H9 (cell line): Measurements from ENCODE around the gene AVL9. TPM values are rescaled to one million over a fixed set of nuclear protein-coding genes. Genes with fewer than 3 reads are reported as not detected.
"Not testable (repeated sequence)": the region's sequence is repeated elsewhere in the genome, so short reads cannot be mapped to it uniquely, and the experiment has no call there.

ENCODE experiments used
- DNase-seq: peaks from one replicate; pipeline ENCODE4 v3.0.0-alpha.2; 2017
- H2AFZ ChIP-seq: one replicate; pipeline ENCODE4 v1.6.1; 2013; ENCODE audit warnings: mild to moderate bottlenecking, low read length, control low read depth, moderate library complexity
- H2AK5ac ChIP-seq: 2 replicates; pipeline ENCODE4 v1.6.1; 2013; ENCODE audit warnings: low read length, control low read depth, mixed read lengths; ENCODE audit not compliant: insufficient read length
- H2BK120ac ChIP-seq: one replicate; pipeline ENCODE4 v1.6.1; 2013; ENCODE audit warnings: low read depth, mild to moderate bottlenecking, low read length, control low read depth, inconsistent platforms; ENCODE audit not compliant: poor library complexity, severe bottlenecking
- H2BK12ac ChIP-seq: 2 replicates; pipeline ENCODE4 v1.6.1; 2013; ENCODE audit warnings: low read length, control low read depth, mixed read lengths, low read depth; ENCODE audit not compliant: insufficient read length
- H2BK15ac ChIP-seq: 2 replicates; pipeline ENCODE4 v1.6.1; 2013; ENCODE audit warnings: low read depth, low read length, control low read depth
- H2BK20ac ChIP-seq: one replicate; pipeline ENCODE4 v1.6.1; 2013; ENCODE audit warnings: low read depth, mild to moderate bottlenecking, low read length, control low read depth, inconsistent platforms; ENCODE audit not compliant: poor library complexity, severe bottlenecking
- H2BK5ac ChIP-seq: 2 replicates; pipeline ENCODE4 v1.6.1; 2013; ENCODE audit warnings: low read length, control low read depth, mixed read lengths; ENCODE audit not compliant: insufficient read length
- H3K14ac ChIP-seq: 2 replicates; pipeline ENCODE4 v1.6.1; 2013; ENCODE audit warnings: low read length, control low read depth; ENCODE audit not compliant: insufficient read depth
- H3K18ac ChIP-seq: 2 replicates; pipeline ENCODE4 v1.6.1; 2013; ENCODE audit warnings: low read depth, mild to moderate bottlenecking, mixed read lengths, low read length, control low read depth; ENCODE audit not compliant: insufficient read length
- H3K23ac ChIP-seq: 2 replicates; pipeline ENCODE4 v1.6.1; 2013; ENCODE audit warnings: low read length, control low read depth, mixed read lengths, low read depth; ENCODE audit not compliant: insufficient read length
- H3K23me2 ChIP-seq: 2 replicates; pipeline ENCODE4 v1.6.1; 2013; ENCODE audit warnings: low read depth, mild to moderate bottlenecking, mixed read lengths, low read length, control low read depth; ENCODE audit not compliant: insufficient read length, poor library complexity, severe bottlenecking
- H3K27ac ChIP-seq: 2 replicates; pipeline ENCODE4 v1.5.1; 2013; ENCODE audit warnings: low read length, control low read depth, mixed read lengths, low read depth; ENCODE audit not compliant: insufficient read length
- H3K27me3 ChIP-seq: 2 replicates; pipeline ENCODE4 v1.6.1; 2013; ENCODE audit warnings: low read length, control low read depth, inconsistent platforms; ENCODE audit not compliant: insufficient read depth
- H3K4ac ChIP-seq: 2 replicates; pipeline ENCODE4 v1.6.1; 2013; ENCODE audit warnings: low read depth, mild to moderate bottlenecking, control low read depth, inconsistent platforms, low read length, moderate library complexity
- H3K4me1 ChIP-seq: 2 replicates; pipeline ENCODE4 v1.6.1; 2013; ENCODE audit warnings: low read length, control low read depth, inconsistent platforms; ENCODE audit not compliant: insufficient read depth
- H3K4me2 ChIP-seq: 2 replicates; pipeline ENCODE4 v1.6.1; 2013; ENCODE audit warnings: low read length, control low read depth, mixed read lengths; ENCODE audit not compliant: insufficient read length, insufficient read depth
- H3K56ac ChIP-seq: 2 replicates; pipeline ENCODE4 v1.6.1; 2013; ENCODE audit warnings: low read depth, mild to moderate bottlenecking, mixed read lengths, low read length, control low read depth; ENCODE audit not compliant: insufficient read length
- H3K79me1 ChIP-seq: 2 replicates; pipeline ENCODE4 v1.6.1; 2013; ENCODE audit warnings: low read depth, mild to moderate bottlenecking, moderate library complexity, low read length, control low read depth, inconsistent platforms; ENCODE audit not compliant: insufficient read depth, poor library complexity, severe bottlenecking
- H3K79me2 ChIP-seq: 2 replicates; pipeline ENCODE4 v1.6.1; 2013; ENCODE audit warnings: low read length, control low read depth, inconsistent platforms; ENCODE audit not compliant: insufficient read depth
- H3K9ac ChIP-seq: 2 replicates; pipeline ENCODE4 v1.6.1; 2013; ENCODE audit warnings: low read length, control low read depth, mixed read lengths; ENCODE audit not compliant: insufficient read length; ENCODE audit errors: extremely low read depth
- H3K9me3 ChIP-seq: one replicate; pipeline ENCODE4 v1.6.1; 2013; ENCODE audit warnings: low read depth, low read length, inconsistent platforms; ENCODE audit not compliant: control insufficient read depth
- H3T11ph ChIP-seq: one replicate; pipeline ENCODE4 v1.6.1; 2013; ENCODE audit warnings: mild to moderate bottlenecking, low read length, control low read depth, inconsistent platforms
- H4K20me1 ChIP-seq: one replicate; pipeline ENCODE4 v1.6.1; 2013; ENCODE audit not compliant: control insufficient read depth, insufficient read length, insufficient read depth
- H4K5ac ChIP-seq: 2 replicates; pipeline ENCODE4 v1.6.1; 2013; ENCODE audit warnings: low read depth, mild to moderate bottlenecking, mixed read lengths, low read length, control low read depth; ENCODE audit not compliant: insufficient read length
- H4K8ac ChIP-seq: replicated peaks from 2 replicates; pipeline ENCODE4 v1.6.1; 2013; ENCODE audit warnings: low read length, control low read depth, mixed read lengths, low read depth; ENCODE audit not compliant: insufficient read length
- H4K91ac ChIP-seq: 2 replicates; pipeline ENCODE4 v1.6.1; 2013; ENCODE audit warnings: low read depth, mild to moderate bottlenecking, moderate library complexity, mixed read lengths, low read length, control low read depth; ENCODE audit not compliant: insufficient read length
- H3K27ac Mint-ChIP-seq, 3 experiments: 2 replicates in 2 of 3; 3 replicates in 1 of 3; pipeline ENCODE4 v1.8.0; 2020 to 2021; ENCODE audit warnings: mixed read lengths in 3 of 3, mild to moderate bottlenecking in 1 of 3, moderate library complexity in 1 of 3
- H3K27me3 Mint-ChIP-seq: 2 replicates; pipeline ENCODE4 v1.8.0; 2021; ENCODE audit warnings: low read depth, mild to moderate bottlenecking, moderate library complexity, mixed read lengths
- H3K36me3 Mint-ChIP-seq, 3 experiments: 2 replicates in 2 of 3; 3 replicates in 1 of 3; pipeline ENCODE4 v1.8.0; 2020 to 2021; ENCODE audit warnings: low read depth in 3 of 3, mixed read lengths in 3 of 3; ENCODE audit not compliant: insufficient read depth in 1 of 3
- H3K4me1 Mint-ChIP-seq, 2 experiments: 2 replicates each; pipeline ENCODE4 v1.8.0; 2020; ENCODE audit warnings: mixed read lengths in 2 of 2
- H3K4me3 Mint-ChIP-seq, 2 experiments: 2 replicates in 1 of 2; 3 replicates in 1 of 2; pipeline ENCODE4 v1.8.0; 2020 to 2021; ENCODE audit warnings: mild to moderate bottlenecking in 2 of 2, mixed read lengths in 2 of 2, moderate library complexity in 1 of 2
- H3K9me3 Mint-ChIP-seq, 2 experiments: 2 replicates in 1 of 2; 3 replicates in 1 of 2; pipeline ENCODE4 v1.8.0; 2020; ENCODE audit warnings: mild to moderate bottlenecking in 2 of 2, mixed read lengths in 2 of 2, moderate library complexity in 1 of 2
- WGBS: extraction: QIAGEN DNeasy Blood & Tissue Kit; methylation state at CpG from one replicate; pipeline ENCODE4 v1.1.7; 2013; ENCODE audit warnings: missing lambda C conversion rate, low lambda C conversion rate, mixed read lengths; ENCODE audit not compliant: insufficient read length; ENCODE audit errors: extremely low coverage; 5-methylcytosine and 5-hydroxymethylcytosine counted together
- total RNA-seq: library from RNA; stranded (reverse); gene quantifications from 2 replicates; pipeline ENCODE4 v1.2.1, GENCODE V29; 2021
- TF ChIP-seq, protein P1 (sequence below): fragments of 200-600 bp; sonication (generic); conservative IDR thresholded peaks from 3 replicates; pipeline ENCODE4 v1.8.0; 2021; ENCODE audit warnings: antibody characterized with exemption, mild to moderate bottlenecking

The AVL9 gene
- total RNA-seq, 1 experiment from 2014 or later, result 38.7 TPM

DNA sequence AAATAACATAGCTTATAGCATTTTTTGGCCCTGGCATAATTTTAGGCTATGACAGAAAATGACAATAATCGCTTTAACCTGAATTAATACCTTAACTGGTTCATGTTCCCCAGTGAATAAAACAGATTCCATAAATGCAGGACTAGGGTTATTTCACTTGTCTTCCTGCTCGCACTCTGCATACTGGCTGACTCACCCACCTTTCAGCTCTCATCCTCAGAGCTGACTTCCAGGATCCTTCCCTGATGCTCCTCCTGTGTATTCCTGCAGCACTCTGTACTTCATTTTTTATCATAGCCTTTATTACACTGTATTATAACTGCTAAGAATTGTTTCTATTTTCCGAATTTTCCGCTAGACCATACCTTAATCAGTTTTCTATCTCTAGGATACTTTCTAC lies 123.7 kb downstream of the AVL9 start:
- H3K4me3 Mint-ChIP-seq, result no peak overlapping the region
- H3K4me2 ChIP-seq, result no peak overlapping the region
- no peak overlapping the region for H4K8ac ChIP-seq
- no peak overlapping the region for H4K91ac ChIP-seq
- H3K9ac ChIP-seq, result no peak overlapping the region
- no peak overlapping the region for H4K5ac ChIP-seq
- DNase-seq, result no peak
- H2BK12ac ChIP-seq, result no peak overlapping the region
- H2BK15ac ChIP-seq, result no peak overlapping the region
- H3K36me3 Mint-ChIP-seq, result peaks cover 0 to 5% (median 1%) of the 10 kb centered on the region in 3 experiments; a peak in 1 of 7 replicates
- H3K4me1 Mint-ChIP-seq, result peaks cover 21 to 22% of the 10 kb centered on the region in 2 experiments
- no peak overlapping the region for H3T11ph ChIP-seq
- no peak overlapping the region for H3K18ac ChIP-seq
- WGBS, result no CpG with 5 or more reads among the region's 4 CpGs
- no peak overlapping the region; the same call in 1 of the 2 replicates for H3K14ac ChIP-seq
- H3K23ac ChIP-seq, result no peak overlapping the region
- no peaks in the 10 kb centered on the region; a peak in 1 of 5 replicates for H3K9me3 Mint-ChIP-seq
- H3K9me3 ChIP-seq, result no peaks in the 10 kb centered on the region
- H3K27ac Mint-ChIP-seq, result peak overlapping the region in 1 of 3 experiments; percentile 42; a peak in 3 of 7 replicates
- no peaks in the 10 kb centered on the region for H3K23me2 ChIP-seq
- no peaks in the 10 kb centered on the region for H4K20me1 ChIP-seq
- H3K27me3 Mint-ChIP-seq, result no peaks in the 10 kb centered on the region
- no peaks in the 10 kb centered on the region for H3K79me1 ChIP-seq
- H2BK20ac ChIP-seq, result no peak overlapping the region
- TF ChIP-seq, protein P1, sequence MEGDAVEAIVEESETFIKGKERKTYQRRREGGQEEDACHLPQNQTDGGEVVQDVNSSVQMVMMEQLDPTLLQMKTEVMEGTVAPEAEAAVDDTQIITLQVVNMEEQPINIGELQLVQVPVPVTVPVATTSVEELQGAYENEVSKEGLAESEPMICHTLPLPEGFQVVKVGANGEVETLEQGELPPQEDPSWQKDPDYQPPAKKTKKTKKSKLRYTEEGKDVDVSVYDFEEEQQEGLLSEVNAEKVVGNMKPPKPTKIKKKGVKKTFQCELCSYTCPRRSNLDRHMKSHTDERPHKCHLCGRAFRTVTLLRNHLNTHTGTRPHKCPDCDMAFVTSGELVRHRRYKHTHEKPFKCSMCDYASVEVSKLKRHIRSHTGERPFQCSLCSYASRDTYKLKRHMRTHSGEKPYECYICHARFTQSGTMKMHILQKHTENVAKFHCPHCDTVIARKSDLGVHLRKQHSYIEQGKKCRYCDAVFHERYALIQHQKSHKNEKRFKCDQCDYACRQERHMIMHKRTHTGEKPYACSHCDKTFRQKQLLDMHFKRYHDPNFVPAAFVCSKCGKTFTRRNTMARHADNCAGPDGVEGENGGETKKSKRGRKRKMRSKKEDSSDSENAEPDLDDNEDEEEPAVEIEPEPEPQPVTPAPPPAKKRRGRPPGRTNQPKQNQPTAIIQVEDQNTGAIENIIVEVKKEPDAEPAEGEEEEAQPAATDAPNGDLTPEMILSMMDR, result no peak
- no peaks in the 10 kb centered on the region for H3K4me1 ChIP-seq
- no peak overlapping the region for H2AK5ac ChIP-seq
- H3K56ac ChIP-seq, result no peak overlapping the region
- no peak overlapping the region for H2AFZ ChIP-seq
- H2BK120ac ChIP-seq, result no peak overlapping the region
- no peak overlapping the region for H2BK5ac ChIP-seq
- no peak overlapping the region for H3K4ac ChIP-seq
- no peaks in the 10 kb centered on the region for H3K79me2 ChIP-seq
- H3K27ac ChIP-seq, result no peak overlapping the region
- no peaks in the 10 kb centered on the region for H3K27me3 ChIP-seq

DNA sequence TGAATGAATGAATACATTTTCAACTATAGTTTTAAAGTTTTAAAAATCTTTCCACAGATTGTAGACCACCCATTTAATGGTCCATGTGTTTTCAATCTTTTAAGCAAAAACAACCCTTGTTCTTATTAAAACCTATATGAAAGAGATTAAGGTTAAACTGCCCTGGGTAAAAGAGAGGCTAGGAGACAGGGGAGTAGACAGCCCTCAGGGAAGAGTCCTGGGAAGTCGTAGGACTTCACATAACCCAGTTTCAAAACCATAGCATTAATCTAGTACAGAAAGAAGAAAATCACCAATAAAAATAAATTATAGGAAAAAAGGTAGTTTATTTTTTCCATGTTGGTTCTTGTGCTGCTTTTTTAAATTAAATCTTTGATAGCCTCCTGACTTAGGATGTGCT lies 124.1 kb downstream of the AVL9 start:
- Mint-ChIP-seq H3K4me1 (peaks cover 21 to 22% of the 10 kb centered on the region in 2 experiments), H3K27ac (peak overlapping the region in 1 of 3 experiments; percentile 42; a peak in 3 of 7 replicates)
- H3K9me3 ChIP-seq, H4K20me1 ChIP-seq, H2BK120ac ChIP-seq, H3K27me3 Mint-ChIP-seq, H3K4me3 Mint-ChIP-seq, H3K79me1 ChIP-seq, H3K9ac ChIP-seq, H3K4me2 ChIP-seq, H2AK5ac ChIP-seq, H3K14ac ChIP-seq, H3K9me3 Mint-ChIP-seq, H4K8ac ChIP-seq, H2BK15ac ChIP-seq, H3K23me2 ChIP-seq, H3K4me1 ChIP-seq, H4K91ac ChIP-seq, H3K4ac ChIP-seq, H3K36me3 Mint-ChIP-seq, H2AFZ ChIP-seq, H2BK12ac ChIP-seq, H2BK5ac ChIP-seq, H3T11ph ChIP-seq, H4K5ac ChIP-seq, H3K56ac ChIP-seq, H3K23ac ChIP-seq, H3K27me3 ChIP-seq, H3K18ac ChIP-seq, H3K27ac ChIP-seq, H3K79me2 ChIP-seq, H2BK20ac ChIP-seq, DNase-seq: not testable (repeated sequence)
- WGBS, result no CpG with 5 or more reads among the region's 1 CpG
